ENCODE results near the gene GANC. TPM values are rescaled to one million over a fixed set of nuclear protein-coding genes. Genes with fewer than 3 reads are reported as not detected.
"Not testable (repeated sequence)": the region's sequence is repeated elsewhere in the genome, so short reads cannot be mapped to it uniquely, and the experiment has no call there.

Gene GANC
- polyA plus RNA-seq, result 10 to 100 TPM in 1 of 3 donors, 1 to 10 TPM in 2; 4.0 to 13.0 (median 9.6) TPM

- Mint-ChIP-seq H3K4me1 (peaks cover 51 to 69% of the 10 kb centered on the region in 2 donors), H3K9me3 (no peaks in the 10 kb centered on the region), H3K27me3 (ENCODE audit: low read depth in 3 of 3) (peaks cover 10 to 11% (median 11%) of the 10 kb centered on the region in 3 donors)
These were observed at the start of gene GANC, which contains the start of gene TMEM87A for GRCh38 chr15:42272939-42273899. Gene GANC (plus strand): TSS chr15:42273201. CDS start chr15:42274482, 1,281 bp downstream. Gene TMEM87A (minus strand): TSS chr15:42273433. CDS start chr15:42273398, 35 bp downstream.

GRCh38 chr15:42226648-42227047 lies 46.4 kb upstream of the GANC start:
- no peak for DNase-seq
- no peak overlapping the region for H3K27ac Mint-ChIP-seq
- H3K9me3 Mint-ChIP-seq, result no peaks in the 10 kb centered on the region
- peaks cover 0 to 3% (median 0%) of the 10 kb centered on the region in 3 donors for H3K27me3 Mint-ChIP-seq (ENCODE audit: low read depth in 3 of 3)
- H3K4me1 Mint-ChIP-seq, result peaks cover 0 to 2% of the 10 kb centered on the region in 2 donors
- H3K4me3 Mint-ChIP-seq, result no peak overlapping the region
- H3K36me3 Mint-ChIP-seq, result peaks cover 11 to 50% (median 22%) of the 10 kb centered on the region in 3 donors

More at GRCh38 chr15:42272939-42273899, at the start of gene GANC, which contains the start of gene TMEM87A:
- peak; percentile 94 to 95 (median 95) for DNase-seq
- Mint-ChIP-seq H3K27ac (peak within 1 kb of the TSS; percentile 92 to 100 (median 98)), H3K4me3 (peak within 1 kb of the TSS; percentile 88 to 100 (median 99)), H3K36me3 (no peaks in the 10 kb centered on the region)

GRCh38 chr15:42228036-42228435 lies 45.0 kb upstream of the GANC start:
- Mint-ChIP-seq H3K36me3 (peaks cover 11 to 49% (median 22%) of the 10 kb centered on the region in 3 donors), H3K4me1 (peaks cover 0 to 2% of the 10 kb centered on the region in 2 donors), H3K4me3 (no peak overlapping the region), H3K9me3 (no peaks in the 10 kb centered on the region), H3K27ac (no peak overlapping the region), H3K27me3 (ENCODE audit: low read depth in 3 of 3) (peaks cover 0 to 3% (median 0%) of the 10 kb centered on the region in 3 donors)
- DNase-seq, result no peak

- H3K36me3 Mint-ChIP-seq, result peaks cover 11 to 43% (median 22%) of the 10 kb centered on the region in 3 donors
- not testable (repeated sequence) for H3K9me3 Mint-ChIP-seq; DNase-seq; H3K27me3 Mint-ChIP-seq (ENCODE audit: low read depth in 3 of 3); H3K4me3 Mint-ChIP-seq; H3K4me1 Mint-ChIP-seq; H3K27ac Mint-ChIP-seq
These were observed 44.0 kb upstream of the GANC start for GRCh38 chr15:42228981-42229380.

- no peaks in the 10 kb centered on the region for H3K9me3 Mint-ChIP-seq
- H3K36me3 Mint-ChIP-seq, result peaks cover 0 to 35% (median 12%) of the 10 kb centered on the region in 3 donors
- peaks cover 0 to 3% (median 0%) of the 10 kb centered on the region in 3 donors for H3K27me3 Mint-ChIP-seq (ENCODE audit: low read depth in 3 of 3)
- H3K27ac Mint-ChIP-seq, result peak overlapping the region in 2 of 6 donors; percentile 13 to 37
- no peak for DNase-seq
- peaks cover 0 to 2% of the 10 kb centered on the region in 2 donors for H3K4me1 Mint-ChIP-seq
- no peak overlapping the region for H3K4me3 Mint-ChIP-seq
These were observed 41.9 kb upstream of the GANC start for GRCh38 chr15:42231088-42231487.

- peaks cover 0 to 2% of the 10 kb centered on the region in 2 donors for H3K4me1 Mint-ChIP-seq
- no peak for DNase-seq
- peaks cover 0 to 1% (median 0%) of the 10 kb centered on the region in 3 donors for H3K27me3 Mint-ChIP-seq (ENCODE audit: low read depth in 3 of 3)
- peak overlapping the region in 2 of 6 donors; percentile 19 to 62 for H3K27ac Mint-ChIP-seq
- peaks cover 7 to 35% (median 18%) of the 10 kb centered on the region in 3 donors for H3K36me3 Mint-ChIP-seq
- no peaks in the 10 kb centered on the region for H3K9me3 Mint-ChIP-seq
- H3K4me3 Mint-ChIP-seq, result no peak overlapping the region
These were observed 40.4 kb upstream of the GANC start for GRCh38 chr15:42232606-42233005.

GRCh38 chr15:42233107-42233506 lies 39.9 kb upstream of the GANC start:
- H3K9me3 Mint-ChIP-seq, result no peaks in the 10 kb centered on the region
- H3K27ac Mint-ChIP-seq, result peak overlapping the region in 2 of 6 donors; percentile 15 to 62
- peaks cover 0 to 2% of the 10 kb centered on the region in 2 donors for H3K4me1 Mint-ChIP-seq
- DNase-seq, result no peak
- H3K27me3 Mint-ChIP-seq (ENCODE audit: low read depth in 3 of 3), result peaks cover 0 to 1% (median 0%) of the 10 kb centered on the region in 3 donors
- H3K4me3 Mint-ChIP-seq, result no peak overlapping the region
- peaks cover 7 to 38% (median 21%) of the 10 kb centered on the region in 3 donors for H3K36me3 Mint-ChIP-seq

- Mint-ChIP-seq H3K27me3 (ENCODE audit: low read depth in 3 of 3) (peaks cover 0 to 1% (median 0%) of the 10 kb centered on the region in 3 donors), H3K4me3 (no peak overlapping the region), H3K27ac (peak overlapping the region in 2 of 6 donors; percentile 5 to 18), H3K4me1 (peaks cover 0 to 12% of the 10 kb centered on the region in 2 donors), H3K9me3 (no peaks in the 10 kb centered on the region), H3K36me3 (peaks cover 14 to 37% (median 26%) of the 10 kb centered on the region in 3 donors)
- no peak for DNase-seq
These were observed 33.3 kb upstream of the GANC start for GRCh38 chr15:42239528-42240182.

- DNase-seq, result no peak
- H3K4me1 Mint-ChIP-seq, result peaks cover 0 to 20% of the 10 kb centered on the region in 2 donors
- H3K27ac Mint-ChIP-seq, result peak overlapping the region in 1 of 6 donors; percentile 55
- H3K4me3 Mint-ChIP-seq, result no peak overlapping the region
- H3K36me3 Mint-ChIP-seq, result peaks cover 14 to 31% (median 26%) of the 10 kb centered on the region in 3 donors
- peaks cover 0 to 1% (median 0%) of the 10 kb centered on the region in 3 donors for H3K27me3 Mint-ChIP-seq (ENCODE audit: low read depth in 3 of 3)
- H3K9me3 Mint-ChIP-seq, result no peaks in the 10 kb centered on the region
These were observed 32.2 kb upstream of the GANC start for GRCh38 chr15:42240823-42241222.

- peaks cover 24 to 33% (median 25%) of the 10 kb centered on the region in 3 donors for H3K36me3 Mint-ChIP-seq
- peaks cover 0 to 7% (median 2%) of the 10 kb centered on the region in 3 donors for H3K27me3 Mint-ChIP-seq (ENCODE audit: low read depth in 3 of 3)
- no peak overlapping the region for H3K27ac Mint-ChIP-seq
These were observed 19.7 kb upstream of the GANC start for GRCh38 chr15:42253300-42253699.

GRCh38 chr15:42264795-42265194 lies 8.2 kb upstream of the GANC start:
- H3K27ac Mint-ChIP-seq, result no peak overlapping the region
- H3K4me3 Mint-ChIP-seq, result no peak overlapping the region
- H3K9me3 Mint-ChIP-seq, result no peaks in the 10 kb centered on the region
- H3K27me3 Mint-ChIP-seq (ENCODE audit: low read depth in 3 of 3), result peaks cover under 1 to 2% (median 2%) of the 10 kb centered on the region in 3 donors
- H3K36me3 Mint-ChIP-seq, result peaks cover 29 to 55% (median 35%) of the 10 kb centered on the region in 3 donors
- no peak for DNase-seq
- peaks cover 7 to 25% of the 10 kb centered on the region in 2 donors for H3K4me1 Mint-ChIP-seq

More at GRCh38 chr15:42253300-42253699, 19.7 kb upstream of the GANC start:
- DNase-seq, result no peak
- H3K4me1 Mint-ChIP-seq, result peaks cover 0 to 19% of the 10 kb centered on the region in 2 donors
- no peaks in the 10 kb centered on the region for H3K9me3 Mint-ChIP-seq
- no peak overlapping the region for H3K4me3 Mint-ChIP-seq

GRCh38 chr15:42267286-42267685 lies 5.7 kb upstream of the GANC start:
- Mint-ChIP-seq H3K36me3 (peaks cover 19 to 40% (median 31%) of the 10 kb centered on the region in 3 donors), H3K4me1 (peaks cover 21 to 48% of the 10 kb centered on the region in 2 donors), H3K4me3 (no peak overlapping the region), H3K27me3 (ENCODE audit: low read depth in 3 of 3) (peaks cover under 1 to 2% (median 1%) of the 10 kb centered on the region in 3 donors), H3K9me3 (no peaks in the 10 kb centered on the region), H3K27ac (no peak overlapping the region)
- no peak for DNase-seq

GRCh38 chr15:42270551-42270950 lies 2.5 kb upstream of the GANC start:
- Mint-ChIP-seq H3K4me1 (peaks cover 49 to 67% of the 10 kb centered on the region in 2 donors), H3K9me3 (no peaks in the 10 kb centered on the region), H3K27me3 (ENCODE audit: low read depth in 3 of 3) (peaks cover 10 to 11% (median 11%) of the 10 kb centered on the region in 3 donors), H3K27ac (no peak overlapping the region), H3K36me3 (peaks cover 6 to 13% (median 8%) of the 10 kb centered on the region in 3 donors), H3K4me3 (no peak overlapping the region)
- no peak for DNase-seq

Data from immature natural killer cell (primary cell).